ENCODE data around the gene FAM131B.

FAM131B gene

GRCh38 chr7:143396182-143396581 lies 33.7 kb upstream of the FAM131B start:
- TF ChIP-seq EP300 (IDR thresholded peaks at IDR 0.05; ENCODE audit: borderline replicate concordance) (no peak), FOXM1 (IDR thresholded peaks at IDR 0.05; ENCODE audit: borderline replicate concordance, low read depth) (no peak), TCF12 (IDR thresholded peaks at IDR 0.05; ENCODE audit: low read depth) (no peak), TEAD4 (IDR thresholded peaks at IDR 0.05) (no peak), USF1 (IDR thresholded peaks at IDR 0.05) (no peak), CEBPB (IDR thresholded peaks at IDR 0.05) (no peak)

- TF ChIP-seq RAD21 (IDR thresholded peaks at IDR 0.05; ENCODE audit: low read depth) = no peak
- no peak for TF ChIP-seq EP300 (IDR thresholded peaks at IDR 0.05; ENCODE audit: borderline replicate concordance)
- no peak for TF ChIP-seq EGR1 (IDR thresholded peaks at IDR 0.05)
- no peak for TF ChIP-seq FOXM1 (IDR thresholded peaks at IDR 0.05; ENCODE audit: borderline replicate concordance, low read depth)
- TF ChIP-seq TEAD4 (IDR thresholded peaks at IDR 0.05) = no peak
- TF ChIP-seq TCF12 (IDR thresholded peaks at IDR 0.05; ENCODE audit: low read depth) = no peak
- no peak for TF ChIP-seq CEBPB (IDR thresholded peaks at IDR 0.05)
- TF ChIP-seq REST (IDR thresholded peaks at IDR 0.05; ENCODE audit: low read depth) = no peak
- TF ChIP-seq CREB1 (IDR thresholded peaks at IDR 0.05; ENCODE audit: low read depth) = no peak
- no peak for TF ChIP-seq MAX (IDR thresholded peaks at IDR 0.05)
- no peak for TF ChIP-seq ZBTB7A (IDR thresholded peaks at IDR 0.05; ENCODE audit: low read depth)
- TF ChIP-seq YY1 (IDR thresholded peaks at IDR 0.05; ENCODE audit: low read depth) = no peak
- TF ChIP-seq NFIC (IDR thresholded peaks at IDR 0.05) = no peak
- TF ChIP-seq USF1 (IDR thresholded peaks at IDR 0.05) = no peak
- TF ChIP-seq TAF1 (IDR thresholded peaks at IDR 0.05; ENCODE audit: low read depth) = no peak
Observed at GRCh38 chr7:143395187-143396149, 33.0 kb upstream of the FAM131B start.

GRCh38 chr7:143394777-143395176 lies 32.3 kb upstream of the FAM131B start:
- TF ChIP-seq FOXM1 (IDR thresholded peaks at IDR 0.05; ENCODE audit: borderline replicate concordance, low read depth) = no peak
- no peak for TF ChIP-seq NFIC (IDR thresholded peaks at IDR 0.05)
- no peak for TF ChIP-seq CREB1 (IDR thresholded peaks at IDR 0.05; ENCODE audit: low read depth)
- TF ChIP-seq USF1 (IDR thresholded peaks at IDR 0.05) = no peak
- no peak for TF ChIP-seq TEAD4 (IDR thresholded peaks at IDR 0.05)
- TF ChIP-seq CEBPB (IDR thresholded peaks at IDR 0.05) = no peak
- no peak for TF ChIP-seq REST (IDR thresholded peaks at IDR 0.05; ENCODE audit: low read depth)
- no peak for TF ChIP-seq EP300 (IDR thresholded peaks at IDR 0.05; ENCODE audit: borderline replicate concordance)
- no peak for TF ChIP-seq YY1 (IDR thresholded peaks at IDR 0.05; ENCODE audit: low read depth)
- no peak for TF ChIP-seq TCF12 (IDR thresholded peaks at IDR 0.05; ENCODE audit: low read depth)
- TF ChIP-seq TAF1 (IDR thresholded peaks at IDR 0.05; ENCODE audit: low read depth) = no peak
- no peak for TF ChIP-seq RAD21 (IDR thresholded peaks at IDR 0.05; ENCODE audit: low read depth)
- no peak for TF ChIP-seq MAX (IDR thresholded peaks at IDR 0.05)
- no peak for TF ChIP-seq EGR1 (IDR thresholded peaks at IDR 0.05)
- no peak for TF ChIP-seq ZBTB7A (IDR thresholded peaks at IDR 0.05; ENCODE audit: low read depth)

GRCh38 chr7:143394068-143394467 lies 31.6 kb upstream of the FAM131B start:
- TF ChIP-seq MAX (IDR thresholded peaks at IDR 0.05) (no peak), USF1 (IDR thresholded peaks at IDR 0.05) (no peak), EGR1 (IDR thresholded peaks at IDR 0.05) (no peak), FOXM1 (IDR thresholded peaks at IDR 0.05; ENCODE audit: borderline replicate concordance, low read depth) (no peak), YY1 (IDR thresholded peaks at IDR 0.05; ENCODE audit: low read depth) (no peak), CREB1 (IDR thresholded peaks at IDR 0.05; ENCODE audit: low read depth) (no peak), EP300 (IDR thresholded peaks at IDR 0.05; ENCODE audit: borderline replicate concordance) (no peak), TCF12 (IDR thresholded peaks at IDR 0.05; ENCODE audit: low read depth) (no peak), TEAD4 (IDR thresholded peaks at IDR 0.05) (no peak), TAF1 (IDR thresholded peaks at IDR 0.05; ENCODE audit: low read depth) (no peak), CEBPB (IDR thresholded peaks at IDR 0.05) (no peak), REST (IDR thresholded peaks at IDR 0.05; ENCODE audit: low read depth) (no peak), RAD21 (IDR thresholded peaks at IDR 0.05; ENCODE audit: low read depth) (no peak)
